ENCODE measurements around the gene CEACAM3.
"Not testable (repeated sequence)": the region's sequence is repeated elsewhere in the genome, so short reads cannot be mapped to it uniquely, and the experiment has no call there.

The CEACAM3 gene

GRCh38 chr19:41784312-41784711 lies 12.1 kb upstream of the CEACAM3 start:
- ATAC-seq (no peak), DNase-seq (no peak)
- Mint-ChIP-seq H3K4me1 (peaks cover 19% of the 10 kb centered on the region), H3K9me3 (no peaks in the 10 kb centered on the region), H3K27ac (no peak overlapping the region), H3K4me3 (peak overlapping the region in 1 of 2 donors; percentile 0), H3K27me3 (peaks cover 86% of the 10 kb centered on the region)

- ATAC-seq: no peak
- Mint-ChIP-seq H3K9me3 (no peaks in the 10 kb centered on the region), H3K4me3 (peak overlapping the region; percentile 0 to 11), H3K27ac (no peak overlapping the region), H3K4me1 (peaks cover 19% of the 10 kb centered on the region), H3K27me3 (peaks cover 86% of the 10 kb centered on the region)
- no peak for DNase-seq
Measured at GRCh38 chr19:41784743-41785142, 11.6 kb upstream of the CEACAM3 start.

- Mint-ChIP-seq H3K27ac (no peak overlapping the region), H3K4me1 (peaks cover 19% of the 10 kb centered on the region), H3K9me3 (no peaks in the 10 kb centered on the region), H3K27me3 (peaks cover 82% of the 10 kb centered on the region), H3K4me3 (peak overlapping the region in 1 of 2 donors; percentile 9)
- DNase-seq: peak; percentile 69 to 78
- peak; percentile 97 for ATAC-seq
Measured at GRCh38 chr19:41785653-41786052, 10.7 kb upstream of the CEACAM3 start.

- no peaks in the 10 kb centered on the region for H3K9me3 Mint-ChIP-seq
- no peak for ATAC-seq
- H3K4me3 Mint-ChIP-seq: no peak overlapping the region
- DNase-seq: no peak
- H3K27ac Mint-ChIP-seq: no peak overlapping the region
- H3K4me1 Mint-ChIP-seq: peaks cover 19% of the 10 kb centered on the region
- peaks cover 80% of the 10 kb centered on the region for H3K27me3 Mint-ChIP-seq
Measured at GRCh38 chr19:41787055-41787454, 9.3 kb upstream of the CEACAM3 start.

- DNase-seq, H3K9me3 Mint-ChIP-seq, H3K4me3 Mint-ChIP-seq, H3K27ac Mint-ChIP-seq, ATAC-seq: not testable (repeated sequence)
- Mint-ChIP-seq H3K4me1 (peaks cover 19% of the 10 kb centered on the region), H3K27me3 (peaks cover 82% of the 10 kb centered on the region)
Measured at GRCh38 chr19:41788518-41788917, 7.9 kb upstream of the CEACAM3 start.

GRCh38 chr19:41789053-41789452 lies 7.3 kb upstream of the CEACAM3 start:
- H3K9me3 Mint-ChIP-seq, H3K4me3 Mint-ChIP-seq, ATAC-seq, H3K27ac Mint-ChIP-seq, DNase-seq: not testable (repeated sequence)
- Mint-ChIP-seq H3K27me3 (peaks cover 79% of the 10 kb centered on the region), H3K4me1 (peaks cover 19% of the 10 kb centered on the region)

- DNase-seq (peak; percentile 41 to 59), ATAC-seq (peak; percentile 69)
- H3K27ac Mint-ChIP-seq: no peak overlapping the region
- no peaks in the 10 kb centered on the region for H3K9me3 Mint-ChIP-seq
- H3K27me3 Mint-ChIP-seq: peaks cover 75% of the 10 kb centered on the region
- H3K4me1 Mint-ChIP-seq: peaks cover 6% of the 10 kb centered on the region
- H3K4me3 Mint-ChIP-seq: no peak overlapping the region
Measured at GRCh38 chr19:41792513-41793413, 3.6 kb upstream of the CEACAM3 start.

GRCh38 chr19:41793414-41793727 lies 3.0 kb upstream of the CEACAM3 start:
- H3K4me1 Mint-ChIP-seq: peaks cover 6% of the 10 kb centered on the region
- no peak overlapping the region for H3K4me3 Mint-ChIP-seq
- no peak for DNase-seq
- no peak overlapping the region for H3K27ac Mint-ChIP-seq
- no peak for ATAC-seq
- H3K27me3 Mint-ChIP-seq: peaks cover 75% of the 10 kb centered on the region
- H3K9me3 Mint-ChIP-seq: no peaks in the 10 kb centered on the region

GRCh38 chr19:41795031-41795461 lies 1.3 kb upstream of the CEACAM3 start:
- Mint-ChIP-seq H3K4me3 (no peak overlapping the region), H3K27me3 (peaks cover 62% of the 10 kb centered on the region), H3K9me3 (no peaks in the 10 kb centered on the region), H3K27ac (no peak overlapping the region), H3K4me1 (peaks cover 6% of the 10 kb centered on the region)
- ATAC-seq: peak; percentile 93
- DNase-seq: peak; percentile 61 to 63

- Mint-ChIP-seq H3K9me3 (no peaks in the 10 kb centered on the region), H3K27me3 (peaks cover 54% of the 10 kb centered on the region), H3K27ac (no peak overlapping the region), H3K4me3 (no peak overlapping the region), H3K4me1 (peaks cover 13% of the 10 kb centered on the region)
- DNase-seq (no peak), ATAC-seq (no peak)
Measured at GRCh38 chr19:41796901-41797300, 514 bp downstream of the CEACAM3 start.

- no peak for DNase-seq
- Mint-ChIP-seq H3K27ac (no peak overlapping the region), H3K4me1 (peaks cover 19% of the 10 kb centered on the region), H3K9me3 (no peaks in the 10 kb centered on the region), H3K27me3 (peaks cover 41% of the 10 kb centered on the region), H3K4me3 (no peak overlapping the region)
- no peak for ATAC-seq
Measured at GRCh38 chr19:41799444-41800000, 3.1 kb downstream of the CEACAM3 start.

- ATAC-seq (no peak), DNase-seq (no peak)
- H3K4me3 Mint-ChIP-seq: no peak overlapping the region
- no peaks in the 10 kb centered on the region for H3K9me3 Mint-ChIP-seq
- H3K4me1 Mint-ChIP-seq: peaks cover 13% of the 10 kb centered on the region
- no peak overlapping the region for H3K27ac Mint-ChIP-seq
- H3K27me3 Mint-ChIP-seq: peaks cover 34% of the 10 kb centered on the region
Measured at GRCh38 chr19:41801031-41801430, 4.6 kb downstream of the CEACAM3 start.

GRCh38 chr19:41801792-41802211 lies 5.4 kb downstream of the CEACAM3 start:
- Mint-ChIP-seq H3K9me3 (no peaks in the 10 kb centered on the region), H3K4me3 (no peak overlapping the region), H3K4me1 (peaks cover 13% of the 10 kb centered on the region), H3K27ac (no peak overlapping the region), H3K27me3 (peaks cover 34% of the 10 kb centered on the region)
- ATAC-seq (no peak), DNase-seq (no peak)

GRCh38 chr19:41802770-41803169 lies 6.4 kb downstream of the CEACAM3 start:
- H3K9me3 Mint-ChIP-seq: no peaks in the 10 kb centered on the region
- H3K4me3 Mint-ChIP-seq: no peak overlapping the region
- DNase-seq: no peak
- H3K27ac Mint-ChIP-seq: no peak overlapping the region
- peaks cover 13% of the 10 kb centered on the region for H3K4me1 Mint-ChIP-seq
- ATAC-seq: no peak
- peaks cover 34% of the 10 kb centered on the region for H3K27me3 Mint-ChIP-seq

GRCh38 chr19:41804336-41804735 lies 7.9 kb downstream of the CEACAM3 start:
- Mint-ChIP-seq H3K4me3 (no peak overlapping the region), H3K27me3 (peaks cover 47% of the 10 kb centered on the region), H3K27ac (no peak overlapping the region), H3K4me1 (peaks cover 13% of the 10 kb centered on the region), H3K9me3 (no peaks in the 10 kb centered on the region)
- peak; percentile 72 for ATAC-seq
- DNase-seq: no peak

- no peak for ATAC-seq
- Mint-ChIP-seq H3K4me1 (peaks cover 4% of the 10 kb centered on the region), H3K9me3 (no peaks in the 10 kb centered on the region), H3K4me3 (no peak overlapping the region), H3K27ac (no peak overlapping the region), H3K27me3 (peaks cover 63% of the 10 kb centered on the region)
- DNase-seq: no peak
Measured at GRCh38 chr19:41807176-41807575, 10.8 kb downstream of the CEACAM3 start.

All from stimulated activated naive CD8-positive, alpha-beta T cell treated with anti-CD3 and anti-CD28 coated beads, Interleukin-15, amount 100 ng/mL, for 72 hours (primary cell).